Measurements from ENCODE around the gene ABCG1. TPM values are rescaled to one million over a fixed set of nuclear protein-coding genes. Genes with fewer than 3 reads are reported as not detected.

The ABCG1 gene
- total RNA-seq, 4 donors from 2014 or later = 3.4 to 43.3 (median 10.3) TPM

GRCh38 chr21:42324896-42325295 is 106.0 kb downstream of the ABCG1 start:
- in situ Hi-C loops (cut with MboI; ENCODE audit: low sequenced_read_pairs in 4 of 4) = loop anchor here in 1 of 4 donors (25.0 kb wide), 2 partner anchors 112 to 487 kb away; no protein-coding TSS in a partner anchor

GRCh38 chr21:42330380-42331371 is 111.7 kb downstream of the ABCG1 start:
- TF ChIP-seq CTCF (IDR thresholded peaks at IDR 0.05 in 4 of 5, conservative IDR thresholded peaks at IDR 0.05 in 1 of 5) = no peak
- TF ChIP-seq POLR2A (IDR thresholded peaks at IDR 0.05) = no peak
- Histone ChIP-seq H3K27ac (no peak overlapping the region), H3K4me3 (no peak overlapping the region), H3K9me3 (peaks cover 0 to 5% (median 0%) of the 10 kb centered on the region in 3 donors), H3K4me1 (no peaks in the 10 kb centered on the region), H3K36me3 (no peaks in the 10 kb centered on the region), H3K27me3 (peaks cover 0 to 22% (median 18%) of the 10 kb centered on the region in 3 donors)
- in situ Hi-C loops (cut with MboI; ENCODE audit: low sequenced_read_pairs in 4 of 4) = loop anchor here in 1 of 4 donors (25.0 kb wide), 1 partner anchor 107 kb away; no protein-coding TSS in a partner anchor
- ATAC-seq = no peak
- DNase-seq = no peak
- intact Hi-C loops (cut with DNase I; ENCODE audit: low total_unique reads) = loop anchor here (10.0 kb wide), 1 partner anchor 204 kb away; no protein-coding TSS in a partner anchor

More at GRCh38 chr21:42324896-42325295, 106.0 kb downstream of the ABCG1 start:
- Histone ChIP-seq H3K27ac (no peak overlapping the region), H3K4me3 (no peak overlapping the region), H3K9me3 (no peaks in the 10 kb centered on the region), H3K27me3 (no peaks in the 10 kb centered on the region), H3K36me3 (no peaks in the 10 kb centered on the region), H3K4me1 (no peaks in the 10 kb centered on the region)
- no peak for DNase-seq
- intact Hi-C loops (cut with DNase I; ENCODE audit: low total_unique reads) = loop anchor here (10.0 kb wide), 1 partner anchor 130 kb away; no protein-coding TSS in a partner anchor
- TF ChIP-seq CTCF (IDR thresholded peaks at IDR 0.05 in 4 of 5, conservative IDR thresholded peaks at IDR 0.05 in 1 of 5) = no peak
- no peak for TF ChIP-seq POLR2A (IDR thresholded peaks at IDR 0.05)
- no peak for ATAC-seq

- H3K9me3 ChIP-seq = peaks cover 0 to 5% (median 0%) of the 10 kb centered on the region in 3 donors
- H3K36me3 ChIP-seq = no peaks in the 10 kb centered on the region
- H3K27me3 ChIP-seq = peaks cover 7 to 22% (median 22%) of the 10 kb centered on the region in 3 donors
- intact Hi-C loops (cut with DNase I; ENCODE audit: low total_unique reads) = loop anchor here (10.0 kb wide), 1 partner anchor 203 kb away; no protein-coding TSS in a partner anchor
- in situ Hi-C loops (cut with MboI; ENCODE audit: low sequenced_read_pairs in 4 of 4) = loop anchor here in 1 of 4 donors (25.0 kb wide), 1 partner anchor 106 kb away; no protein-coding TSS in a partner anchor
- TF ChIP-seq CTCF (IDR thresholded peaks at IDR 0.05 in 4 of 5, conservative IDR thresholded peaks at IDR 0.05 in 1 of 5) = no peak
- no peak for ATAC-seq
- H3K4me1 ChIP-seq = no peaks in the 10 kb centered on the region
- H3K27ac ChIP-seq = no peak overlapping the region
- no peak for DNase-seq
- no peak overlapping the region for H3K4me3 ChIP-seq
Observed at GRCh38 chr21:42331660-42332059, 112.7 kb downstream of the ABCG1 start.

GRCh38 chr21:42332557-42333317 is 113.8 kb downstream of the ABCG1 start:
- intact Hi-C loops (cut with DNase I; ENCODE audit: low total_unique reads) (loop anchor here (10.0 kb wide), 1 partner anchor 202 kb away; no protein-coding TSS in a partner anchor), in situ Hi-C loops (cut with MboI; ENCODE audit: low sequenced_read_pairs in 4 of 4) (loop anchor here in 1 of 4 donors (25.0 kb wide), 1 partner anchor 105 kb away; no protein-coding TSS in a partner anchor)
- DNase-seq (no peak), ATAC-seq (no peak)
- H3K27me3 ChIP-seq = peaks cover 7 to 22% (median 22%) of the 10 kb centered on the region in 3 donors
- peaks cover 0 to 5% (median 0%) of the 10 kb centered on the region in 3 donors for H3K9me3 ChIP-seq
- H3K27ac ChIP-seq = no peak overlapping the region
- no peaks in the 10 kb centered on the region for H3K4me1 ChIP-seq
- H3K36me3 ChIP-seq = no peaks in the 10 kb centered on the region
- H3K4me3 ChIP-seq = no peak overlapping the region
- no peak for TF ChIP-seq POLR2A (IDR thresholded peaks at IDR 0.05)
- no peak for TF ChIP-seq CTCF (IDR thresholded peaks at IDR 0.05 in 4 of 5, conservative IDR thresholded peaks at IDR 0.05 in 1 of 5)
